WTC11 (cell line): Measurements from ENCODE around the gene FBN2. TPM values are rescaled to one million over a fixed set of nuclear protein-coding genes. Genes with fewer than 3 reads are reported as not detected.

Experiments
- ATAC-seq: fragments of 200-7000 bp; cut with Tn5 transposase; 2 replicates; pipeline ENCODE4 v1.10.0; 2021; ENCODE audit warnings: mild to moderate bottlenecking, moderate library complexity
- CTCF ChIA-PET: fragments of 300-600 bp; sonication (Branson Sonifier 250); formaldehyde crosslinking; loops from one replicate; lab custom pipeline; 2021; ENCODE audit warnings: antibody characterized with exemption; lab: Charles Lee
- POLR2A ChIA-PET: fragments of 350-600 bp; sonication (Branson Sonifier 250); formaldehyde crosslinking; loops from one replicate; lab custom pipeline; 2021; ENCODE audit warnings: antibody characterized with exemption; lab: Charles Lee
- DNase-seq: peaks from one replicate; pipeline ENCODE4 v3.0.0; 2021; ENCODE audit warnings: low spot score
- H3K27ac Mint-ChIP-seq: 2 replicates; pipeline ENCODE4 v1.8.0; 2021; ENCODE audit warnings: mixed read lengths
- H3K27me3 Mint-ChIP-seq: 2 replicates; pipeline ENCODE4 v1.8.0; 2021; ENCODE audit warnings: low read depth, mild to moderate bottlenecking, moderate library complexity, mixed read lengths
- H3K36me3 Mint-ChIP-seq: 2 replicates; pipeline ENCODE4 v1.8.0; 2021; ENCODE audit warnings: mixed read lengths
- H3K4me1 Mint-ChIP-seq: 2 replicates; pipeline ENCODE4 v1.8.0; 2022; ENCODE audit warnings: mixed read lengths
- H3K4me3 Mint-ChIP-seq: 2 replicates; pipeline ENCODE4 v1.8.0; 2021; ENCODE audit warnings: mild to moderate bottlenecking, moderate library complexity, mixed read lengths
- H3K9me3 Mint-ChIP-seq: 2 replicates; pipeline ENCODE4 v1.8.0; 2021; ENCODE audit warnings: mixed read lengths
- ETV6 ChIP-seq: sonication (generic); formaldehyde crosslinking; IDR thresholded peaks from 2 replicates; pipeline ENCODE4 v1.8.1; 2022; ENCODE audit warnings: mild to moderate bottlenecking, missing genetic modification reagents
- FOXJ3 ChIP-seq: sonication (generic); formaldehyde crosslinking; IDR thresholded peaks from 2 replicates; pipeline ENCODE4 v1.9.0; 2021; ENCODE audit warnings: missing genetic modification reagents, mild to moderate bottlenecking, borderline replicate concordance
- GTF2I ChIP-seq: fragments of 250-450 bp; sonication (Bioruptor Pico); conservative IDR thresholded peaks from 2 replicates; pipeline ENCODE4 v1.4.0; 2021; ENCODE audit warnings: mild to moderate bottlenecking
- NFE2L1 ChIP-seq: sonication (generic); formaldehyde crosslinking; IDR thresholded peaks from 2 replicates; pipeline ENCODE4 v1.8.1; 2023; ENCODE audit warnings: missing genetic modification reagents
- RELA ChIP-seq: sonication (generic); formaldehyde crosslinking; IDR thresholded peaks from 2 replicates; pipeline ENCODE4 v1.8.1; 2022; ENCODE audit warnings: missing genetic modification reagents, mild to moderate bottlenecking, borderline replicate concordance
- SOX15 ChIP-seq: fragments of 250-450 bp; sonication (Bioruptor Pico); IDR thresholded peaks from 2 replicates; pipeline ENCODE4 v1.9.0; 2021; ENCODE audit warnings: mild to moderate bottlenecking
- SP1 ChIP-seq: sonication (generic); formaldehyde crosslinking; conservative IDR thresholded peaks from 2 replicates; pipeline ENCODE4 v1.8.1; 2022; ENCODE audit warnings: missing genetic modification reagents
- ZNF138 ChIP-seq: sonication (generic); formaldehyde crosslinking; conservative IDR thresholded peaks from 2 replicates; pipeline ENCODE4 v1.8.1; 2022; ENCODE audit warnings: mild to moderate bottlenecking, moderate library complexity, missing genetic modification reagents
- ZNF263 ChIP-seq: sonication (generic); formaldehyde crosslinking; IDR thresholded peaks from 2 replicates; pipeline ENCODE4 v1.8.1; 2022; ENCODE audit warnings: low read depth, mild to moderate bottlenecking, moderate library complexity, missing genetic modification reagents
- ZNF317 ChIP-seq: sonication (generic); formaldehyde crosslinking; IDR thresholded peaks from 2 replicates; pipeline ENCODE4 v1.8.1; 2023; ENCODE audit warnings: low read depth, mild to moderate bottlenecking, moderate library complexity, missing genetic modification reagents, borderline replicate concordance
- ZNF423 ChIP-seq: fragments of 250-450 bp; sonication (Bioruptor Pico); IDR thresholded peaks from 2 replicates; pipeline ENCODE4 v2.1.2; 2022; ENCODE audit warnings: mild to moderate bottlenecking, moderate library complexity
- total RNA-seq: library from RNA; stranded (reverse); gene quantifications from 3 replicates; pipeline ENCODE4 v1.2.3, GENCODE V29; 2021
- TF ChIP-seq, protein P1 (sequence below): sonication (generic); formaldehyde crosslinking; IDR thresholded peaks from 2 replicates; pipeline ENCODE4 v1.8.1; 2023; ENCODE audit warnings: mild to moderate bottlenecking, missing genetic modification reagents, moderate library complexity
- TF ChIP-seq, protein P2 (sequence below): sonication (generic); formaldehyde crosslinking; IDR thresholded peaks from 2 replicates; pipeline ENCODE4 v1.8.0; 2022; ENCODE audit warnings: missing genetic modification reagents
- TF ChIP-seq, protein P3 (sequence below): sonication (generic); formaldehyde crosslinking; IDR thresholded peaks from 2 replicates; pipeline ENCODE4 v1.8.0; 2022; ENCODE audit warnings: mild to moderate bottlenecking, missing genetic modification reagents
- TF ChIP-seq, protein P4 (sequence below): sonication (generic); formaldehyde crosslinking; IDR thresholded peaks from 2 replicates; pipeline ENCODE4 v1.8.1; 2023; ENCODE audit warnings: mild to moderate bottlenecking, missing genetic modification reagents, borderline replicate concordance
- TF ChIP-seq, protein P5 (sequence below): sonication (generic); formaldehyde crosslinking; IDR thresholded peaks from 2 replicates; pipeline ENCODE4 v1.8.0; 2022; ENCODE audit warnings: mild to moderate bottlenecking, missing genetic modification reagents
- TF ChIP-seq, protein P6 (sequence below): fragments of 250-450 bp; sonication (Bioruptor Pico); IDR thresholded peaks from 2 replicates; pipeline ENCODE4 v1.9.0; 2021; ENCODE audit warnings: mild to moderate bottlenecking

Gene FBN2
- total RNA-seq, 1 experiment from 2014 or later: 56.7 TPM

DNA sequence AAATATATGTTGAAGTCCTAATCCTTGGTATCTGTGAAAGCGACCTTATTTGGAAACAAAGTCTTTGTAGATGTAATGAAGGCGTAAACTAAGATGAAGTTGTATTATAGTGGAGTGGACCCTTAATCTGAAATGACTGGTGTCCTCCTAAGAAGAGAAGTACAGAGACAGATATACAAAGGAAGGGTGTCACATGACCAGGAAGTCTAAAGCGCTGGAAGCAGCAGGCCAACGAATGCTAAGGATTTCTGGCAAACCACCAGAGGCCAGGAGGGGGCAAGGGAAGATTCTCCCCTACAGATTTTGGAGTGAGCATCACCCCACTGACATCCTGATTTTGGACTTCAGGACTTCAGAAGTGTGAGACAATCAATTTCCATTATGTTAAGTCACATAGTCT, 292.1 kb downstream of the FBN2 start:
- peak; percentile 63 for ATAC-seq
- no peak for DNase-seq
- peaks cover 4% of the 10 kb centered on the region; the same call in 1 of the 2 replicates for H3K4me1 Mint-ChIP-seq
- peaks cover 13% of the 10 kb centered on the region; the same call in 1 of the 2 replicates for H3K9me3 Mint-ChIP-seq
- no peaks in the 10 kb centered on the region for H3K36me3 Mint-ChIP-seq
- no peak overlapping the region for H3K4me3 Mint-ChIP-seq
- POLR2A ChIA-PET: no interaction called here
- 0 out of 2 replicates have a peak overlapping the region, but pooled peaks have one; percentile 41 for H3K27ac Mint-ChIP-seq
- no peak for TF ChIP-seq ZNF423 (CRISPR knock-in tag)
- TF ChIP-seq FOXJ3 (CRISPR knock-in tag): no peak
- TF ChIP-seq SOX15: no peak
- TF ChIP-seq, protein P1, sequence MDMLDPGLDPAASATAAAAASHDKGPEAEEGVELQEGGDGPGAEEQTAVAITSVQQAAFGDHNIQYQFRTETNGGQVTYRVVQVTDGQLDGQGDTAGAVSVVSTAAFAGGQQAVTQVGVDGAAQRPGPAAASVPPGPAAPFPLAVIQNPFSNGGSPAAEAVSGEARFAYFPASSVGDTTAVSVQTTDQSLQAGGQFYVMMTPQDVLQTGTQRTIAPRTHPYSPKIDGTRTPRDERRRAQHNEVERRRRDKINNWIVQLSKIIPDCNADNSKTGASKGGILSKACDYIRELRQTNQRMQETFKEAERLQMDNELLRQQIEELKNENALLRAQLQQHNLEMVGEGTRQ (CRISPR knock-in tag): peak; percentile 60; the same call in 1 of the 2 replicates
- TF ChIP-seq, all 79 proteins: peak for 1
- CTCF ChIA-PET: no interaction called here
- no peaks in the 10 kb centered on the region for H3K27me3 Mint-ChIP-seq

DNA sequence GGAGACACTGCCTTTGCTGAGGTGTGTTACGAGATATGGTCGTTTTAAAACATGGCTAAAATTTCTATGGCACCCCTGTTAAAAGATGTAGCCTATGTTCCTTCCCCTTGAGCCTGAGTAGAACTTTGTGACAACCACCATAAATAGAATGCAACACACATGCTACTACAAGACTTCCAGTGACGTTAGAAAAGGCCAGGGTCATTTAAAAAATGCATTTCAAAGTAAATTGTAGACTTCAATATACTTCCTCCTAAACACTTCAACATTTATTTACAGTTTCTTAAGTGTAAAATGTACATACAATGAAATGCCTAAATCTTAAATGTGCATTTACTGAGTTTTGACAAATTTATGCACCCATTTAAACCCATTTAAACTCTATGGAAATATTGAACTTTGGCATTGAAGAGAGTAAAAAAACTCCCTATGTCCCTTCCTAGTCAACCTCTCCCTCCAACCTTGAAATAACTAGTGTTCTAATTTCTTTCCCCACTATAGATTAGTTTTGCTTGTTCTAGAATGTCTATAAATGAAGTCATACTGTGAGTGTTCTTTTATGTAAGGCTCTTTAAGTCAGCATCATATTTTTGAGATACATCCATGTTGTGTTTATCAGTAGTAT, 294.0 kb downstream of the FBN2 start:
- no peak overlapping the region for H3K4me3 Mint-ChIP-seq
- H3K4me1 Mint-ChIP-seq: peaks cover 4% of the 10 kb centered on the region; the same call in 1 of the 2 replicates
- no peaks in the 10 kb centered on the region for H3K36me3 Mint-ChIP-seq
- no peaks in the 10 kb centered on the region for H3K27me3 Mint-ChIP-seq
- no peak overlapping the region for H3K27ac Mint-ChIP-seq
- ATAC-seq: no peak
- TF ChIP-seq, protein P2, sequence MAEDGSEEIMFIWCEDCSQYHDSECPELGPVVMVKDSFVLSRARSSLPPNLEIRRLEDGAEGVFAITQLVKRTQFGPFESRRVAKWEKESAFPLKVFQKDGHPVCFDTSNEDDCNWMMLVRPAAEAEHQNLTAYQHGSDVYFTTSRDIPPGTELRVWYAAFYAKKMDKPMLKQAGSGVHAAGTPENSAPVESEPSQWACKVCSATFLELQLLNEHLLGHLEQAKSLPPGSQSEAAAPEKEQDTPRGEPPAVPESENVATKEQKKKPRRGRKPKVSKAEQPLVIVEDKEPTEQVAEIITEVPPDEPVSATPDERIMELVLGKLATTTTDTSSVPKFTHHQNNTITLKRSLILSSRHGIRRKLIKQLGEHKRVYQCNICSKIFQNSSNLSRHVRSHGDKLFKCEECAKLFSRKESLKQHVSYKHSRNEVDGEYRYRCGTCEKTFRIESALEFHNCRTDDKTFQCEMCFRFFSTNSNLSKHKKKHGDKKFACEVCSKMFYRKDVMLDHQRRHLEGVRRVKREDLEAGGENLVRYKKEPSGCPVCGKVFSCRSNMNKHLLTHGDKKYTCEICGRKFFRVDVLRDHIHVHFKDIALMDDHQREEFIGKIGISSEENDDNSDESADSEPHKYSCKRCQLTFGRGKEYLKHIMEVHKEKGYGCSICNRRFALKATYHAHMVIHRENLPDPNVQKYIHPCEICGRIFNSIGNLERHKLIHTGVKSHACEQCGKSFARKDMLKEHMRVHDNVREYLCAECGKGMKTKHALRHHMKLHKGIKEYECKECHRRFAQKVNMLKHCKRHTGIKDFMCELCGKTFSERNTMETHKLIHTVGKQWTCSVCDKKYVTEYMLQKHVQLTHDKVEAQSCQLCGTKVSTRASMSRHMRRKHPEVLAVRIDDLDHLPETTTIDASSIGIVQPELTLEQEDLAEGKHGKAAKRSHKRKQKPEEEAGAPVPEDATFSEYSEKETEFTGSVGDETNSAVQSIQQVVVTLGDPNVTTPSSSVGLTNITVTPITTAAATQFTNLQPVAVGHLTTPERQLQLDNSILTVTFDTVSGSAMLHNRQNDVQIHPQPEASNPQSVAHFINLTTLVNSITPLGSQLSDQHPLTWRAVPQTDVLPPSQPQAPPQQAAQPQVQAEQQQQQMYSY (CRISPR knock-in tag): no peak
- TF ChIP-seq, protein P3, sequence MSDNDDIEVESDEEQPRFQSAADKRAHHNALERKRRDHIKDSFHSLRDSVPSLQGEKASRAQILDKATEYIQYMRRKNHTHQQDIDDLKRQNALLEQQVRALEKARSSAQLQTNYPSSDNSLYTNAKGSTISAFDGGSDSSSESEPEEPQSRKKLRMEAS (CRISPR knock-in tag): no peak
- H3K9me3 Mint-ChIP-seq: peaks cover 5% of the 10 kb centered on the region; the same call in 1 of the 2 replicates
- ChIA-PET POLR2A (no interaction called here), CTCF (no interaction called here)
- no peak for DNase-seq

DNA sequence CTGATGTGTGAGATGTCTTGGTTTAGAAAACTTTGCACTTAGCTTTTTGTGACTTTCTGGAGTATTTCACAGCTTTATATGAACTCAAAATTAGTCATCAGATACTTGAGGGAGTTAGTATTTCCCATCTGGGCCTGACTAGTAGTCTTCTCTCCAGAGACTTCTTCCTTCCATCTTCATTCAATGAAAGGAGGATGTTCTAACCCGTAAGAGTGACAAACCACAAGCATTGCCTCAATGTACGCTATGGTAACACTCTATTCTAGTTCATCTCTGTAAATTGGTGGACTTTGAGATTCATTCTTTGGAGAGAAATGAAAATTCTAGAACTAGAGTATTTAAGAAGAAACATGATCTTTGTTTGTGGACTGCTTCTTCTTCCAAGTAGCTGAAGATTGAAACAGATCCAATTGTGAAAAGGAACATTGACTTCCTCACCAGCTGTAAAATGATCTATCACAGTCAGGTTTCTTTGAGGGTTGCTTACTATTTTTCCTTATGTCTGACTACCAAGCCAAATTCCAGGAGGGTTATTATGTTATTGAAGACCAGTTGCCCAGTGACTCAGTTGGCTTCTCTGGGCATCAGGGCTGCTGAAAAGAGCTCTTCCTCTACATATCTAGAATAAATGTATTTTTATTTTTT, 296.9 kb downstream of the FBN2 start:
- DNase-seq (no peak), ATAC-seq (no peak)
- Mint-ChIP-seq H3K9me3 (peaks cover 5% of the 10 kb centered on the region; the same call in 1 of the 2 replicates), H3K4me1 (peaks cover 14% of the 10 kb centered on the region), H3K4me3 (no peak overlapping the region), H3K36me3 (no peaks in the 10 kb centered on the region), H3K27ac (no peak overlapping the region), H3K27me3 (no peaks in the 10 kb centered on the region)
- CTCF ChIA-PET: no interaction called here
- POLR2A ChIA-PET: no interaction called here
- no peak for TF ChIP-seq RELA (CRISPR knock-in tag)
- TF ChIP-seq GTF2I (CRISPR knock-in tag): no peak
- TF ChIP-seq, protein P4, sequence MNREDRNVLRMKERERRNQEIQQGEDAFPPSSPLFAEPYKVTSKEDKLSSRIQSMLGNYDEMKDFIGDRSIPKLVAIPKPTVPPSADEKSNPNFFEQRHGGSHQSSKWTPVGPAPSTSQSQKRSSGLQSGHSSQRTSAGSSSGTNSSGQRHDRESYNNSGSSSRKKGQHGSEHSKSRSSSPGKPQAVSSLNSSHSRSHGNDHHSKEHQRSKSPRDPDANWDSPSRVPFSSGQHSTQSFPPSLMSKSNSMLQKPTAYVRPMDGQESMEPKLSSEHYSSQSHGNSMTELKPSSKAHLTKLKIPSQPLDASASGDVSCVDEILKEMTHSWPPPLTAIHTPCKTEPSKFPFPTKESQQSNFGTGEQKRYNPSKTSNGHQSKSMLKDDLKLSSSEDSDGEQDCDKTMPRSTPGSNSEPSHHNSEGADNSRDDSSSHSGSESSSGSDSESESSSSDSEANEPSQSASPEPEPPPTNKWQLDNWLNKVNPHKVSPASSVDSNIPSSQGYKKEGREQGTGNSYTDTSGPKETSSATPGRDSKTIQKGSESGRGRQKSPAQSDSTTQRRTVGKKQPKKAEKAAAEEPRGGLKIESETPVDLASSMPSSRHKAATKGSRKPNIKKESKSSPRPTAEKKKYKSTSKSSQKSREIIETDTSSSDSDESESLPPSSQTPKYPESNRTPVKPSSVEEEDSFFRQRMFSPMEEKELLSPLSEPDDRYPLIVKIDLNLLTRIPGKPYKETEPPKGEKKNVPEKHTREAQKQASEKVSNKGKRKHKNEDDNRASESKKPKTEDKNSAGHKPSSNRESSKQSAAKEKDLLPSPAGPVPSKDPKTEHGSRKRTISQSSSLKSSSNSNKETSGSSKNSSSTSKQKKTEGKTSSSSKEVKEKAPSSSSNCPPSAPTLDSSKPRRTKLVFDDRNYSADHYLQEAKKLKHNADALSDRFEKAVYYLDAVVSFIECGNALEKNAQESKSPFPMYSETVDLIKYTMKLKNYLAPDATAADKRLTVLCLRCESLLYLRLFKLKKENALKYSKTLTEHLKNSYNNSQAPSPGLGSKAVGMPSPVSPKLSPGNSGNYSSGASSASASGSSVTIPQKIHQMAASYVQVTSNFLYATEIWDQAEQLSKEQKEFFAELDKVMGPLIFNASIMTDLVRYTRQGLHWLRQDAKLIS (CRISPR knock-in tag): no peak
- TF ChIP-seq, protein P5, sequence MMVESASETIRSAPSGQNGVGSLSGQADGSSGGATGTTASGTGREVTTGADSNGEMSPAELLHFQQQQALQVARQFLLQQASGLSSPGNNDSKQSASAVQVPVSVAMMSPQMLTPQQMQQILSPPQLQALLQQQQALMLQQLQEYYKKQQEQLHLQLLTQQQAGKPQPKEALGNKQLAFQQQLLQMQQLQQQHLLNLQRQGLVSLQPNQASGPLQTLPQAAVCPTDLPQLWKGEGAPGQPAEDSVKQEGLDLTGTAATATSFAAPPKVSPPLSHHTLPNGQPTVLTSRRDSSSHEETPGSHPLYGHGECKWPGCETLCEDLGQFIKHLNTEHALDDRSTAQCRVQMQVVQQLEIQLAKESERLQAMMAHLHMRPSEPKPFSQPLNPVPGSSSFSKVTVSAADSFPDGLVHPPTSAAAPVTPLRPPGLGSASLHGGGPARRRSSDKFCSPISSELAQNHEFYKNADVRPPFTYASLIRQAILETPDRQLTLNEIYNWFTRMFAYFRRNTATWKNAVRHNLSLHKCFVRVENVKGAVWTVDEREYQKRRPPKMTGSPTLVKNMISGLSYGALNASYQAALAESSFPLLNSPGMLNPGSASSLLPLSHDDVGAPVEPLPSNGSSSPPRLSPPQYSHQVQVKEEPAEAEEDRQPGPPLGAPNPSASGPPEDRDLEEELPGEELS (CRISPR knock-in tag): no peak
- TF ChIP-seq, protein P6, sequence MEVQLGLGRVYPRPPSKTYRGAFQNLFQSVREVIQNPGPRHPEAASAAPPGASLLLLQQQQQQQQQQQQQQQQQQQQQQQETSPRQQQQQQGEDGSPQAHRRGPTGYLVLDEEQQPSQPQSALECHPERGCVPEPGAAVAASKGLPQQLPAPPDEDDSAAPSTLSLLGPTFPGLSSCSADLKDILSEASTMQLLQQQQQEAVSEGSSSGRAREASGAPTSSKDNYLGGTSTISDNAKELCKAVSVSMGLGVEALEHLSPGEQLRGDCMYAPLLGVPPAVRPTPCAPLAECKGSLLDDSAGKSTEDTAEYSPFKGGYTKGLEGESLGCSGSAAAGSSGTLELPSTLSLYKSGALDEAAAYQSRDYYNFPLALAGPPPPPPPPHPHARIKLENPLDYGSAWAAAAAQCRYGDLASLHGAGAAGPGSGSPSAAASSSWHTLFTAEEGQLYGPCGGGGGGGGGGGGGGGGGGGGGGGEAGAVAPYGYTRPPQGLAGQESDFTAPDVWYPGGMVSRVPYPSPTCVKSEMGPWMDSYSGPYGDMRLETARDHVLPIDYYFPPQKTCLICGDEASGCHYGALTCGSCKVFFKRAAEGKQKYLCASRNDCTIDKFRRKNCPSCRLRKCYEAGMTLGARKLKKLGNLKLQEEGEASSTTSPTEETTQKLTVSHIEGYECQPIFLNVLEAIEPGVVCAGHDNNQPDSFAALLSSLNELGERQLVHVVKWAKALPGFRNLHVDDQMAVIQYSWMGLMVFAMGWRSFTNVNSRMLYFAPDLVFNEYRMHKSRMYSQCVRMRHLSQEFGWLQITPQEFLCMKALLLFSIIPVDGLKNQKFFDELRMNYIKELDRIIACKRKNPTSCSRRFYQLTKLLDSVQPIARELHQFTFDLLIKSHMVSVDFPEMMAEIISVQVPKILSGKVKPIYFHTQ (CRISPR knock-in tag): no peak
- TF ChIP-seq ZNF317 (CRISPR knock-in tag): no peak
- TF ChIP-seq SP1: no peak
- no peak for TF ChIP-seq ZNF138 (CRISPR knock-in tag)
- no peak for TF ChIP-seq ZNF263 (CRISPR knock-in tag)
- TF ChIP-seq NFE2L1 (CRISPR knock-in tag): no peak
- TF ChIP-seq ETV6: no peak
